ENCODE results near the gene CD40LG.
A peak's percentile ranks its signal among the peaks of the same experiment; 100 is the strongest.

CD40LG gene

GRCh38 chrX:136647677-136648360 lies at the start of gene CD40LG:
Gene CD40LG (plus strand): TSS chrX:136648158. CDS start chrX:136648249, 91 bp downstream.
- DNase-seq = no peak

- DNase-seq = no peak
Observed at GRCh38 chrX:136598631-136599030, 49.3 kb upstream of the CD40LG start.

GRCh38 chrX:136600059-136600458 lies 47.9 kb upstream of the CD40LG start:
- no peak for DNase-seq

GRCh38 chrX:136607236-136607635 lies 40.7 kb upstream of the CD40LG start:
- DNase-seq = no peak

- DNase-seq = peak in 3 of 4 experiments; percentile 3 to 13 (median 13)
Observed at GRCh38 chrX:136608295-136608933, 39.5 kb upstream of the CD40LG start.

- DNase-seq = no peak
Observed at GRCh38 chrX:136616987-136617685, 30.8 kb upstream of the CD40LG start.

GRCh38 chrX:136619899-136620505 lies 28.0 kb upstream of the CD40LG start:
- no peak for DNase-seq

- no peak for DNase-seq
Observed at GRCh38 chrX:136620780-136621179, 27.2 kb upstream of the CD40LG start.

GRCh38 chrX:136622568-136622967 lies 25.4 kb upstream of the CD40LG start:
- DNase-seq = no peak

GRCh38 chrX:136623396-136623795 lies 24.6 kb upstream of the CD40LG start:
- DNase-seq = no peak

- no peak for DNase-seq
Observed at GRCh38 chrX:136625246-136625645, 22.7 kb upstream of the CD40LG start.

GRCh38 chrX:136626237-136626636 lies 21.7 kb upstream of the CD40LG start:
- no peak for DNase-seq

- DNase-seq = no peak
Observed at GRCh38 chrX:136626891-136627290, 21.1 kb upstream of the CD40LG start.

GRCh38 chrX:136627409-136627808 lies 20.5 kb upstream of the CD40LG start:
- no peak for DNase-seq

- no peak for DNase-seq
Observed at GRCh38 chrX:136629084-136629750, 18.7 kb upstream of the CD40LG start.

- no peak for DNase-seq
Observed at GRCh38 chrX:136630881-136631280, 17.1 kb upstream of the CD40LG start.

GRCh38 chrX:136635235-136635634 lies 12.7 kb upstream of the CD40LG start:
- DNase-seq = no peak

GRCh38 chrX:136636121-136636520 lies 11.8 kb upstream of the CD40LG start:
- DNase-seq = no peak

GRCh38 chrX:136639506-136640176 lies 8.3 kb upstream of the CD40LG start:
- DNase-seq = no peak

GRCh38 chrX:136643243-136643642 lies 4.7 kb upstream of the CD40LG start:
- DNase-seq = no peak

- peak in 2 of 4 experiments; percentile 5 to 8 for DNase-seq
Observed at GRCh38 chrX:136646602-136647239, 1.2 kb upstream of the CD40LG start.

GRCh38 chrX:136650811-136651210 lies 2.9 kb downstream of the CD40LG start:
- DNase-seq = no peak

Measured in activated CD4-positive, CD25-positive, alpha-beta regulatory T cell (primary cell).